ENCODE measurements around the gene LRRC8D. TPM values are rescaled to one million over a fixed set of nuclear protein-coding genes. Genes with fewer than 3 reads are reported as not detected.
A peak's percentile ranks its signal among the peaks of the same experiment; 100 is the strongest.
"Not testable (repeated sequence)": the region's sequence is repeated elsewhere in the genome, so short reads cannot be mapped to it uniquely, and the experiment has no call there.

The LRRC8D gene
- 1 to 10 TPM; 3.5 to 7.1 TPM for polyA plus RNA-seq

DNA sequence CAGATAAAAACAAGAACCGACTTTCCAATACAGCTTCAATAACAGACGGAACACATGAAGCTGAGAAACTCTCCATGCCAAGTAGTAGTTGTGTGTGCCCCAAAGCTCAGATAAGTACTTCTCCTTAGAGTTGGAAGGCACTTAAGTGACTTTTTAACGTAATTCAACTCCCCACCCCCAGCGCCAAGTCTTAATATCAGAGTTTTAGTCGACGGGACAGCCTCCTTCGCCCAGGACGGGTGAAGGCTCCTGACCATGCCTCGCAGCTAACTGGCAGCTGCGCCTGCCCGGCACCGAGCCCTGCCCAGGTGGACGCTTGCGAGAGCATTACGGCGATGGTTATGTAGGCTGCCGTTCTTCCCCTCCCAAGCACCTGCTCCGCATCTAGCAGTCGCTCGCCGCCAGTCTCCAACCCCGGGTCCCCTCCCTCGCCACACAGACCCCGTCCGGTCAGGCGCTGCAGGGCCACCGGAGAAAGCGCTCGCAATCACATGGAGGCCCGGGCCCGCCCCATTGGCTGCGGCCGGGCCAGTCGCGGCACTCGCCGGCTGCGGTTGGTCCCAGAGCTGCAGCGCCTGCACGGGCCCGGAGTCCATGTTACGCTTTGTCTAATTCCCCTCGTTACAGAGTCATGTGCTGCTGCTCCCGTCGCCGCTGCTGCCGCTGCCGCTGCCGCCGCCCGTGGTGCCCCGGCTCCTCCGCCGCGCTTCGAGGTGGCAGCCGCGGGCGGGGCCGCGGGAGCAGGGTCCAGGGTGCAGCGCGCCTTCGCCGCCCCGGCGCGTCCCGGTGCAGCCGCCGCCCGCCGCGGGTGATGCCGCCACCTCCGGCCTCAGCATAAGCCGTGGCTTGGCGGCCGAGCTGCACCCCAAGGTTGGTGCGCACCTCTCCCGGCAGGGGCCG, at the start of gene LRRC8D:
TSS of gene LRRC8D (plus strand) at position 611 of the 900 bp plus-strand sequence. CDS start 112,037 bp downstream, outside the sequence.
- H3K27ac ChIP-seq (ENCODE audit: low read depth in 2 of 2, low read length in 1 of 2) = peak within 1 kb of the TSS; percentile 57 to 69
- no peaks in the 10 kb centered on the region for H3K36me3 ChIP-seq (ENCODE audit: control insufficient read depth in 2 of 2, insufficient read depth in 2 of 2, low read length in 1 of 2)
- peak within 1 kb of the TSS; percentile 66 to 79 for H3K4me3 ChIP-seq (ENCODE audit: low read depth in 1 of 2, low read length in 2 of 2)
- H3K9me3 ChIP-seq (ENCODE audit: control insufficient read depth in 2 of 2, insufficient read depth in 1 of 2, low read depth in 1 of 2, low read length in 1 of 2) = no peaks in the 10 kb centered on the region
- 1% methylated on average over 73 to 82 of the region's 82 CpGs for WGBS, 2 donors
- H3K4me1 ChIP-seq (ENCODE audit: control insufficient read depth in 2 of 2, insufficient read depth in 2 of 2, low read length in 1 of 2) = peaks cover 0 to 2% of the 10 kb centered on the region in 2 donors
- no peaks in the 10 kb centered on the region for H3K27me3 ChIP-seq (ENCODE audit: control insufficient read depth in 1 of 2, insufficient read depth in 2 of 2, low read length in 2 of 2)

- H3K4me1 ChIP-seq (ENCODE audit: control insufficient read depth in 2 of 2, insufficient read depth in 2 of 2, low read length in 1 of 2) = no peaks in the 10 kb centered on the region
- H3K9me3 ChIP-seq (ENCODE audit: control insufficient read depth in 2 of 2, insufficient read depth in 1 of 2, low read depth in 1 of 2, low read length in 1 of 2) = no peaks in the 10 kb centered on the region
- H3K27me3 ChIP-seq (ENCODE audit: control insufficient read depth in 1 of 2, insufficient read depth in 2 of 2, low read length in 2 of 2) = no peaks in the 10 kb centered on the region
- no peak overlapping the region for H3K4me3 ChIP-seq (ENCODE audit: low read depth in 1 of 2, low read length in 2 of 2)
- 81 to 87% methylated on average over 5 of the region's 5 CpGs for WGBS, 2 donors
- H3K27ac ChIP-seq (ENCODE audit: low read depth in 2 of 2, low read length in 1 of 2) = no peak overlapping the region
- H3K36me3 ChIP-seq (ENCODE audit: control insufficient read depth in 2 of 2, insufficient read depth in 2 of 2, low read length in 1 of 2) = no peaks in the 10 kb centered on the region
Observed at GRCh38 chr1:89771991-89772560, 48.8 kb upstream of the LRRC8D start.

- not testable (repeated sequence) for H3K4me3 ChIP-seq (ENCODE audit: low read depth in 1 of 2, low read length in 2 of 2); H3K27ac ChIP-seq (ENCODE audit: low read depth in 2 of 2, low read length in 1 of 2); H3K27me3 ChIP-seq (ENCODE audit: control insufficient read depth in 1 of 2, insufficient read depth in 2 of 2, low read length in 2 of 2); H3K36me3 ChIP-seq (ENCODE audit: control insufficient read depth in 2 of 2, insufficient read depth in 2 of 2, low read length in 1 of 2); H3K9me3 ChIP-seq (ENCODE audit: control insufficient read depth in 2 of 2, insufficient read depth in 1 of 2, low read depth in 1 of 2, low read length in 1 of 2); H3K4me1 ChIP-seq (ENCODE audit: control insufficient read depth in 2 of 2, insufficient read depth in 2 of 2, low read length in 1 of 2)
- WGBS, 2 donors = 67 to 76% methylated on average over 1 of the region's 1 CpG
Observed at GRCh38 chr1:89776104-89776503, 44.7 kb upstream of the LRRC8D start.

DNA sequence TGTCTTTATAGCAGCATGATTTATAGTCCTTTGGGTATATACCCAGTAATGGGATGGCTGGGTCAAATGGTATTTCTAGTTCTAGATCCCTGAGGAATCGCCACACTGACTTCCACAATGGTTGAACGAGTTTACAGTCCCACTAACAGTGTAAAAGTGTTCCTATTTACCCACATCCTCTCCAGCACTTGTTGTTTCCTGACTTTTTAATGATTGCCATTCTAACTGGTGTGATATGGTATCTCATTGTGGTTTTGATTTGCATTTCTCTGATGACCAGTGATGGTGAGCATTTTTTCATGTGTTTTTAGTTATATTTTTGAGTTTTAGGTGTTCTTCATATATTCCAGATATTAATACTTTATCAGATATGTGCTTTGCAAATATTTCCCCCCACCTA, 43.6 kb upstream of the LRRC8D start:
- WGBS, 2 donors = 63 to 68% methylated on average over 2 of the region's 2 CpGs
- H3K4me1 ChIP-seq (ENCODE audit: control insufficient read depth in 2 of 2, insufficient read depth in 2 of 2, low read length in 1 of 2); H3K27ac ChIP-seq (ENCODE audit: low read depth in 2 of 2, low read length in 1 of 2); H3K36me3 ChIP-seq (ENCODE audit: control insufficient read depth in 2 of 2, insufficient read depth in 2 of 2, low read length in 1 of 2); H3K9me3 ChIP-seq (ENCODE audit: control insufficient read depth in 2 of 2, insufficient read depth in 1 of 2, low read depth in 1 of 2, low read length in 1 of 2); H3K27me3 ChIP-seq (ENCODE audit: control insufficient read depth in 1 of 2, insufficient read depth in 2 of 2, low read length in 2 of 2); H3K4me3 ChIP-seq (ENCODE audit: low read depth in 1 of 2, low read length in 2 of 2): not testable (repeated sequence)

DNA sequence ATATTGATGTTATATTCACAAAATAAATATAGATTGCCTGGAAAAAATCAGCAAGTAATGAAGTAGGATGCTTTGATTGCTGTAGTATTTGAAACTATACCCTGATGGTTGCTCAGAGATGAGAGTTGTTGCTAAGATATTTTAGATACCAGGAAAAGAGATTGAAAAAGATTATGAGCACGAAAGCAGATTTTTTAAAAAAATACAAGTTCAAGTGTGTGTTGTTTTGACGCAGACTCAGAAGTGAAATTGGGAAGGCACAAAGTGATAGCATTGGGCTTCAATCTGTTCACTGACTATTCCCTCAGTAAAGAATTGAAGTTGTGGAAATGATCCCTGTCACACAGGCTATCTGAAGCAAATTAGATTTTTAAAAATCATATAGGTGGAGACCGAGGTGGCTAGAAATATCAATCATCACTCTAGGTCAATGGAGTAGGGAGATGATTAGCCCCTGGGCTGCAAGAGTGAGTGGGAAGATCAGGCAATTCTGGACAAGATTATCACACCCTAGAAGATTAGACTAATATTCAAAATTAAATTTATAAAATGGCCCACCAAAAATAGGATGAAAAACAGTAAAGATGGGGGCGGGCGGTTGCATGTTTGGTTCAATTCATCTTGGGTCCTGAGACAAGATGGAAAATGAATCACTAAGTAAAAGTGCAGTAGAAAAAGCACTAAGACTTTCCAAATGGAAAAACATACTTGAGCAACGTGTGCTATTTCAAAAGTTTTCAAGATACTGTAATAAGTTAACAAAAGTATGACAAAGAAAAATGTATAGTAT, 41.5 kb upstream of the LRRC8D start:
- Histone ChIP-seq H3K9me3 (ENCODE audit: control insufficient read depth in 2 of 2, insufficient read depth in 1 of 2, low read depth in 1 of 2, low read length in 1 of 2) (no peaks in the 10 kb centered on the region), H3K4me3 (ENCODE audit: low read depth in 1 of 2, low read length in 2 of 2) (no peak overlapping the region), H3K4me1 (ENCODE audit: control insufficient read depth in 2 of 2, insufficient read depth in 2 of 2, low read length in 1 of 2) (no peaks in the 10 kb centered on the region), H3K27me3 (ENCODE audit: control insufficient read depth in 1 of 2, insufficient read depth in 2 of 2, low read length in 2 of 2) (no peaks in the 10 kb centered on the region), H3K36me3 (ENCODE audit: control insufficient read depth in 2 of 2, insufficient read depth in 2 of 2, low read length in 1 of 2) (no peaks in the 10 kb centered on the region), H3K27ac (ENCODE audit: low read depth in 2 of 2, low read length in 1 of 2) (no peak overlapping the region)
- 82 to 84% methylated on average over 6 of the region's 6 CpGs for WGBS, 2 donors

- Histone ChIP-seq H3K4me1 (ENCODE audit: control insufficient read depth in 2 of 2, insufficient read depth in 2 of 2, low read length in 1 of 2) (no peaks in the 10 kb centered on the region), H3K27me3 (ENCODE audit: control insufficient read depth in 1 of 2, insufficient read depth in 2 of 2, low read length in 2 of 2) (no peaks in the 10 kb centered on the region), H3K4me3 (ENCODE audit: low read depth in 1 of 2, low read length in 2 of 2) (no peak overlapping the region), H3K36me3 (ENCODE audit: control insufficient read depth in 2 of 2, insufficient read depth in 2 of 2, low read length in 1 of 2) (no peaks in the 10 kb centered on the region), H3K9me3 (ENCODE audit: control insufficient read depth in 2 of 2, insufficient read depth in 1 of 2, low read depth in 1 of 2, low read length in 1 of 2) (no peaks in the 10 kb centered on the region), H3K27ac (ENCODE audit: low read depth in 2 of 2, low read length in 1 of 2) (no peak overlapping the region)
- WGBS, 2 donors = 80 to 84% methylated on average over 2 of the region's 2 CpGs
Observed at GRCh38 chr1:89780721-89781120, 40.1 kb upstream of the LRRC8D start.

DNA sequence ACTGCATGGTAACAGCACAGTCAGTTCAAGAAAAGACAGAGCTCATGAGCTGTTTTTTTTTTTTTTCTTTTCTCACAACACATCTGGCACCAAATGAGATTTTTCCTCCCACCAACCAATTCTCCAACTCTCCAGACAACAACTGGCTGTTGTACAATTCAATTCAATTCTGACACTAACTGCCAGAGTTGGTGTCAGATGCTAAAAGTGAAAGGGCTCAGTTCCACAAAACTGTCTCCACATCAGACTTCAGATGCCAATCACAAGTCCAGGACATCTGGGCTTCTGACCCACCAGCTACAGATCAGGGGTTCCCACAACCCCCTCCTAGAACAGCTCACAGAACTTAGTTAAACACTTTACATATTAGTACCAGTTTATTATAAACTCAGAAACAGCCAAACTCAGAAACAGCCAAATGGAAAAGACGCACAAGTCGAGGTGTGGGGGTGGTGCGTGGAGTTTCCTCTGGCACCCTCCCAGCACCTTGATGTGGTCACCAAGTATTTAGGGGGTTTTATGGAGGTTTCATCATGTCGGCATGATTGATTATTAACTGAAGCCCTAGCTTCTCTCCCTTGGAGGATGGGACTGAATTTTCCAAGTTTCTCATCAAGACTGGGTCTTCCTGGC, 39.2 kb upstream of the LRRC8D start:
- WGBS, 2 donors = 47 to 57% methylated on average over 4 of the region's 4 CpGs
- H3K27me3 ChIP-seq (ENCODE audit: control insufficient read depth in 1 of 2, insufficient read depth in 2 of 2, low read length in 2 of 2) = no peaks in the 10 kb centered on the region

DNA sequence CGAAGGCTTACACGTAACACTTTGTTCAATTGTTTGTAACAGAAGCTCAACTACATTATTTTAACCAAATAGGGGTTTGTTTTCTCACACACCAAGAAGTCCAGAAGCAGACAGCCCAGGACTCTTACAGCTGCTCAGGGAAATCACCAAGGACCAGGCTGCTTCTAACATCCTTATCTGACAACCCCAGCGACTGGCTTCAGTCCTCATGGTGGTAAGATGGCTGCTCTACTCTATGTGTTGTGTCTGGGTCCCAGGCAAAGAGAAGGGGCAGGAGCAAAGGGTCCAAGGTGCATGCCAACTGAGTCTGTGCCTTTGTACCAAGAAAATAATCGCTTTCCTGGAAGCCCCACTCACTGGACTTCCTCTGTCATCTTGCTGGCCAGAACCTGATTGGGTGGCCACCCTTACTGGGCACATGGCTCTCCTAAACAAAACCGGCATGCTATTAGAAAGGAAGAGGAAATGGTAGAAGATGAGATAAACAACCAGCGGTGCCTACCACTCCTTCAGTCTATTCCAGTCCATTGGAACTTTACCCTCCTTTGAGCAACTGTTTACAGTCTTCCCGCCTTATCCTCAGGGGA, 34.1 kb upstream of the LRRC8D start:
- Histone ChIP-seq H3K4me3 (ENCODE audit: low read depth in 1 of 2, low read length in 2 of 2) (no peak overlapping the region), H3K9me3 (ENCODE audit: control insufficient read depth in 2 of 2, insufficient read depth in 1 of 2, low read depth in 1 of 2, low read length in 1 of 2) (no peaks in the 10 kb centered on the region), H3K27ac (ENCODE audit: low read depth in 2 of 2, low read length in 1 of 2) (no peak overlapping the region), H3K36me3 (ENCODE audit: control insufficient read depth in 2 of 2, insufficient read depth in 2 of 2, low read length in 1 of 2) (no peaks in the 10 kb centered on the region), H3K4me1 (ENCODE audit: control insufficient read depth in 2 of 2, insufficient read depth in 2 of 2, low read length in 1 of 2) (no peaks in the 10 kb centered on the region), H3K27me3 (ENCODE audit: control insufficient read depth in 1 of 2, insufficient read depth in 2 of 2, low read length in 2 of 2) (no peaks in the 10 kb centered on the region)
- WGBS, 2 donors = 70 to 73% methylated on average over 7 of the region's 7 CpGs

More for the DNA sequence above, 39.2 kb upstream of the LRRC8D start:
- Histone ChIP-seq H3K4me3 (ENCODE audit: low read depth in 1 of 2, low read length in 2 of 2) (no peak overlapping the region), H3K4me1 (ENCODE audit: control insufficient read depth in 2 of 2, insufficient read depth in 2 of 2, low read length in 1 of 2) (no peaks in the 10 kb centered on the region), H3K9me3 (ENCODE audit: control insufficient read depth in 2 of 2, insufficient read depth in 1 of 2, low read depth in 1 of 2, low read length in 1 of 2) (no peaks in the 10 kb centered on the region), H3K36me3 (ENCODE audit: control insufficient read depth in 2 of 2, insufficient read depth in 2 of 2, low read length in 1 of 2) (no peaks in the 10 kb centered on the region), H3K27ac (ENCODE audit: low read depth in 2 of 2, low read length in 1 of 2) (no peak overlapping the region)

- H3K36me3 ChIP-seq (ENCODE audit: control insufficient read depth in 2 of 2, insufficient read depth in 2 of 2, low read length in 1 of 2) = no peaks in the 10 kb centered on the region
- 59 to 79% methylated on average over 2 of the region's 2 CpGs for WGBS, 2 donors
Observed at GRCh38 chr1:89790592-89790991, 30.2 kb upstream of the LRRC8D start.

More at GRCh38 chr1:89790592-89790991, 30.2 kb upstream of the LRRC8D start:
- Histone ChIP-seq H3K9me3 (ENCODE audit: control insufficient read depth in 2 of 2, insufficient read depth in 1 of 2, low read depth in 1 of 2, low read length in 1 of 2) (no peaks in the 10 kb centered on the region), H3K27ac (ENCODE audit: low read depth in 2 of 2, low read length in 1 of 2) (no peak overlapping the region), H3K4me1 (ENCODE audit: control insufficient read depth in 2 of 2, insufficient read depth in 2 of 2, low read length in 1 of 2) (no peaks in the 10 kb centered on the region), H3K27me3 (ENCODE audit: control insufficient read depth in 1 of 2, insufficient read depth in 2 of 2, low read length in 2 of 2) (no peaks in the 10 kb centered on the region), H3K4me3 (ENCODE audit: low read depth in 1 of 2, low read length in 2 of 2) (no peak overlapping the region)

All from esophagus (tissue), 2 donors.